KBM-7 (cell line): ENCODE results near the gene MCOLN2.
A peak's percentile ranks its signal among the peaks of the same experiment; 100 is the strongest.
"Not testable (repeated sequence)": the region's sequence is repeated elsewhere in the genome, so short reads cannot be mapped to it uniquely, and the experiment has no call there.

ENCODE experiments used
- DNase-seq: peaks from one replicate; pipeline ENCODE4 v3.0.0-alpha.2; 2015
- in situ Hi-C: fragments of 300-500 bp; cut with MboI; formaldehyde crosslinking; loops from 2 replicates; pipeline ENCODE4 v1.14.3; 2020; ENCODE audit warnings: low sequenced_read_pairs, low pct_unique_long_range_greater_than_20kb, mixed read lengths

Gene MCOLN2

DNA sequence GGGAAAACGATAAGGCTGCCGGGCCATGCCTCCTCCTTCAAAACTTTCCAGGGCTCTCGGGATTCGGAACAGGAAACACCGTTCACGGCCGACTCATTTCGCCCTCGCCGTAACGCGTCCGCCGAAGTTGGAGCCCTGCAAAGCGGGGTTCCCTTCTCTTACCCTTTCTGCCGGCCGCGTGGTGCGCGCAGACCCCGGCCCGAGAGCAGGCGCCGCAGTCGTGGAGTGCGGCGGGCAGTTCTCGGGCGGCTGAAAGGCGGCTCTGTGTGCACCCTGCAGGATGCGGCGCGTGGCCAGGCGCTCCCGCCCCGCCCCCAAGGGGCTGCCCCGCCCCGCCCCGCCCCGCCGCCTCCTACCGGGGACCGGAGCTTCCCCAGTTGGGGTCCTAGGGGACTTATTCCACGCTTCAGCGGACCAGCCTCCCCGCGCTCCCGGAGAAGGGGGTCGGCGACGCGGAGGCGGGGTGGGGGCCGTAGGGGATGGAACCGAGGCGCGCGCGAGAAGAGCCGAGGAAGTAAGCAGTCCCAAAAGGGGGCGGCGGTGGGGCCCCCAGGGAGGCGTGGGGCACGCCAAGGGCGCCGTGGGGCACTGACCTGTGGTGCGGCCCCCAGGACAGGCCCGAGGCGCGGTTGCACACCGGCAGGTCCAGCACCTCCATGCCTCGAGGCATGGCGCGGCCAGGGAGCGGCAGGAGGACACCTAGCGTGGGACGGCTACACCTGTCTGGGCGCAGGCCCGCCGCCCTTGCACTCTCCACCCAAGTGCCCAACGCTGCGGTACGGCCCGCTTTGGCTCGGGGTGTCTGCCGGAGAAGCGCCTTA, at the start of gene MCOLN2:
MCOLN2 (minus strand) TSS at position 268 of the 821 bp plus-strand sequence; CDS start at position 27, 241 bp downstream.
- DNase-seq, result peak; percentile 52
- in situ Hi-C loops, result no loop called here

DNA sequence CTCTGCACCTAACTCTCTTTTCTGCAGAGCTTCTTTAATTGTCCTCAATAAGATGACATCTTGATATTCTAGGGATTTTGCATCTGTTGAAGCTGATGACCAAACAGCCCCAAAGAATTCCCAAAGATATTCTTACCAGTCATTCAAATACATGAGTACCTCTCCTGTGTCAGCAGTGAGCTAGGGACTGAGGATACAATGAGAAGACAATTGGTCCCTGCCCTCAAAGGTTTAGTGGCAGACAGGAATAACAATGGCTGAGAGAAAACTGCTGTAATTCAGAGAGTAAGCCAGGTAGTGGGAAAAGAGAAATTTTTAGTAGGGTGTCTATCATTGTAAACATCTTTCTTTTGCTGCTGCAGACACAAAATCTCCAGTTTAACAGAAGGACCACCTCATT, 45.5 kb upstream of the MCOLN2 start:
- DNase-seq, result no peak
- in situ Hi-C loops, result no loop called here

- in situ Hi-C loops, result no loop called here
- DNase-seq, result no peak
Measured at GRCh38 chr1:85041793-85042192, 44.9 kb upstream of the MCOLN2 start.

GRCh38 chr1:85033221-85033620, 36.3 kb upstream of the MCOLN2 start:
- in situ Hi-C loops, result no loop called here

DNA sequence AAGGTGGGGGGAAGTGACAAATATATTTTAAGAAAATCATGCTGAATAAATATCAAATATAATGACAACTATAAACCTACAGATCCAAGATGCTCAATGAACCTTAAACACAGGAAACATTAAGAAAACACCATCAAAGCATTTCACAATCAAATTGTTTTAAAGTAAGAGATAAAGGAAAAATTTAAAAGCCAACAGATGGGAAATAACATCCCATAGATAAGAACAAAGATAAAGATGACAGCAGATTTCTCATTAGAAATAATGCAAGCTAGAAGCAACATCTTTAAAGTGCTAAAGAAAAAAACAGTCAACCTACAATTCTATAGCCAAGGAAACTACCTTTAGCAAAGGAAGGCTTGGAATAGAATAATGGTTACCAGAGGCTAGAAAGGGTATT, 33.6 kb upstream of the MCOLN2 start:
- no peak for DNase-seq
- in situ Hi-C loops, result no loop called here

More at GRCh38 chr1:85033221-85033620, 36.3 kb upstream of the MCOLN2 start:
- no peak for DNase-seq

- in situ Hi-C loops, result no loop called here
- DNase-seq, result no peak
Measured at GRCh38 chr1:85028151-85028550, 31.2 kb upstream of the MCOLN2 start.

DNA sequence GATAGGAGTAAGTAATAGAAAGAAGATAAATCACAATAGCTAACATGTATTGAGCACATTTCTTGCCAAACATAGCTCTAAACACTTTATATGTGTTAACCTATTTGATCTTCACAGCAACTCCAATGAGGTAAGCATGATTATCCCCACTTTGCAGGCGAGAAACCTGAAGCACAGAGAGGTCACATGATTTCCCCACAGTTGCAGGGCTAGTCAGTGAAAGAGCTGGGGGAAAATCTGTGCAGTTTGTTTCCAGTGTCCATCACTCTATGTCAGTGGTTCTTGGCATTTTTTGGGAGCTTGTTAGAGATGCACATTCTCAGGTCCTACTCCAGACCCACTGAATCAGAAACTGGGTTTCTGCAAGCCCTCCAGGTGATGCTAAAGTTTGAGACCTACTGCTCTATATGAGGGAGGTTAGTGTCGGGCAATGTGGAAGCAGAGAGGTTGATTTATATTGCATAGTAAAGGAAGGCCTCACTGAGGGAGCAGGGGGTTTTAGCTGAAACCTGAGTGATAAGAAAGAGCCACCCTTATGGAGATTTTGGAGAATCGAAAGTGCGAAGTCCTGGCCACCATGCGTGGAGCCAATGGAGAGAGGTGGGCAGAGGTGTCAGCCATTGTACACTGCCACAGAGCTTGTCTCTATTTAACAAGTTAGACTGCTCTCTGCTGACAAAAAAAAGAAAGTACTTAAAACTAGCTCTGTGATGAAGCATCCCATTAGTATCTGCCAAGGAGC, 30.5 kb upstream of the MCOLN2 start:
- DNase-seq, result no peak
- in situ Hi-C loops, result no loop called here

- no peak for DNase-seq
- in situ Hi-C loops, result no loop called here
Measured at GRCh38 chr1:85025940-85026339, 29.0 kb upstream of the MCOLN2 start.

DNA sequence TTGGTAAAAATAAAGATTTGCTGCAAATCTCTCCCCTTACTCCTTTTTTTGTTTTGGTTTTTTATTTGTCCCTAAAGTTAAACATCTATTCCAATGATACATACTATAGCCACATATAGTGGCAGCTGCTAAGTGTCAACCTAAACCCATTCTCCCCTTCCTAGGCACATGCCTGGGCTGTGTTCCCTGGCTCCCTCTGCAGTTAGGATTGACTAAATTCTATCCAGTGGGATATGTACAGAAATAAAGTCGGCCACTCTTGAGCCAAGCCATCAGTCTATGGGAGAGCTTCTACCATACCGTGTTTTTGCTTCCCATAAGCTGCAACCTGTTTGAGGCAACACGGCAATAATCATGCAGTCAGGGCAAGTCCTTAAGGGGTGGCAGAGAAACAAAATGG, 27.8 kb upstream of the MCOLN2 start:
- in situ Hi-C loops, result no loop called here
- no peak for DNase-seq

GRCh38 chr1:85022700-85023099, 25.8 kb upstream of the MCOLN2 start:
- in situ Hi-C loops, result no loop called here
- no peak for DNase-seq

DNA sequence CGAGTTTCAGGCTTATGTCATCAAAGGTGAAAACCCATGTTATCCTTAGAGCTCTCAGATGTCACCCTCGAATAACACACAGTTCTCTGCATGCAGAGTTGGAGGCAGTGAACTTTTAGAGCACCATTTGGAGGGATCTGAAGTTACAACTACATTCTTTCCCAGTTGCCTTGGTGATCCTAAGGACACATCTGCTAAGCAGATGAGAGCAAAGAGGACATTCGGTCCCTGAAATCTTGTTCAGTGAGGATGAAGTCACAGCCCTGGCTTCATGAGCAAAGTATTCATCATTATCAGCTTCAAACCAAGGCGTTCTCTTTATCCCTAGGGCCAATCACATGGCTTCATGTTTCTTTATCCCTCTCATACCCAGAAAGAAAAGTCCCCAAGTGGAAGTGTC, 23.1 kb upstream of the MCOLN2 start:
- in situ Hi-C loops, result no loop called here
- no peak for DNase-seq

DNA sequence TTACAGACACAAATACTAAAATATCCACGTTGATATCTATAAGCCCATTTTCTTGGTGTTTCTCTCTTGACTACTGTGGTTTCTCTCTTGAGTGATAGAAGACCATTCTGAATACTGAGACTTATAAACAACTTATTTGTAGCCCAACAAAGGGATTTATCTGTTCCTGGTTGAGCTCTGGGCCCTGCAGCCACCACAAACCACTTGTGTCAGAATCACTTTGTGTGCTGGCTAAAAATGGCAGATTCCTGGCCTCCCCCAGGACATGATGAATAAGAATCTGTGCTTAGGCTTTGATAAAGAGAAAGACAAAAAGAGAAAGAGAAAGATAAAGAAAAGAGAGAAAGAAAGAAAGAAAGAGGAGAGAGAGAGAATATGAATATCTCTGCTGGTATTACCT, 18.9 kb upstream of the MCOLN2 start:
- in situ Hi-C loops, result no loop called here
- DNase-seq, result no peak

DNA sequence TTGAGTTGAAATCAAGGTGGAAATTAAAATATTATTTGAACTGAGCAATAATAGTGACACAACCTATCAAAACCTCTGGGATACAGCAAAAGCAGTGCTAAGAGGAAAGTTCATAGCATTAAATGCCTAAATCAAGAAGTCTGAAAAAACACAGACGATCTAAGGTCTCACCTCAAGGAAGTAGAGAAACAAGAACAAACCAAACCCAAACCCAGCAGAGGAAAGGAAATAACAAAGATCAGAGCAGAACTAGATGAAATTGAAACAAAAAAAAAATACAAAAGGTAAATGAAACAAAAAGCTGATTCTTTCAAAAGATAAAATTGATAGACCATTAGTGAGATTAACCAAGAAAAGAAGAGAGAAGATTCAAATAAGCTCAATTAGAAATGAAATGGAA, 8.7 kb upstream of the MCOLN2 start:
- in situ Hi-C loops, DNase-seq: not testable (repeated sequence)

DNA sequence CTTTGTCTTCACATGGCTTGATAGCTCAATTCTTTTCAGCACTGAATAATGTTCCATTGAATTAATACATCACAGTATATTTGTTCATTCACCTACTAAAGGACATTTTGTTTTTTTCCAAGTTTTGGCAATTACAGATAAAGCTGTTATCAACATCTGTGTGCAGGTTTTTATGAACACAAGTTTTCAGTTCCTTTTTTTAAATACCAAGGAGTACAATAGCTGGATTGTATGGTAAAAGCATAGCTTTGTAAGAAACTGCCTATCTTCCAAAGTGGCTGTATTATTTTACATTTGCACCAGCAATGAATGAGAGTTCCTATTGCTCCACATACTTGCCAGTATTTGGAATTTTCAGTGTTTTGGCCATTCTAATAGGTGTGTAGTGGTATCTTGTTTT, 4.8 kb upstream of the MCOLN2 start:
- in situ Hi-C loops, result no loop called here
- no peak for DNase-seq

- DNase-seq, result peak; percentile 77
- in situ Hi-C loops, result no loop called here
Measured at GRCh38 chr1:84998642-84999280, 1.8 kb upstream of the MCOLN2 start.

DNA sequence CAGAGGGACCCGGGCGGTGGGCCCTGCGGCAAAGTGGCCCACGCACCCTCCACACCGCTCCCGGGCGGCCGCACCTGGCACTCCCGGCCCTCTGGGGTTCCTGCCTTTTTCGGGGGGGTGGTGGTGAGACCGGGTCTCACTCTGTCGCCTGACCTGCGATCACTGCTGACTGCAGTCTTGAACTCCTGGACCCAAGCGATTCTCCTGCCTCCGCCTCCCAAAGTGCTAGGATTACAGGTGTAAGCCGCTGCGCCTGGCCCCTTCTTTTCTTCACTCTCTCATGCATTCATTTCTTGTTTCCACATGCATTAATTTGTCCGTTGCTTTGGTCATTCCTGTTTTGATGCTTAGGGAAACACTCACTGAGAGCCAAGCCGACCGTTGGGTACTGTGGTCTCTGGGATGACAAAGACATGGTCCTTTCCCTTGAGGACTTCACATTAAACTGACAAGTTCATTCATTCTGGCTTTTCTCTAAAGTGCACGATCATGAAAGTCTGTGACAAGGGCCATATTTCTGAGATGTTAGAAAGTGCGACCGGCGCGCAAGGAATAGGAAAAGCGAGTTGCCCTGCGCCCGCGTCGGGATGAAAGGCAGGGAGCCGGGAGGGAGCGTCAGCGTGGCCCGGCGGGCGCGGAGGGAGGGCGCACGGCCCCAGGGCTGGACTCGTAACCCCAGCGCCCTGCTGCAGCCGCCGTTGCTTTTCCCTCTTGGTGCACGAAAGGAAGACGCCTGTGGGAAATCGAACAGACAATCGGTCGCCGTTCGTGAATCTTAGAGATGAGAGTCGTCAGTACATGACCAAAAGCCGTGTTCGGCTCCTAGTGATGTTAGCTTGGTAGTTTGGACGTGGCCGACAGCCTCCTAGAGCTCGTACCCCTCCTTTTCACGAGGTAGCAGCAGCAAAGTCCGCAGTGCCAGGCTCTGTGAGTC, 1.0 kb upstream of the MCOLN2 start:
- DNase-seq, result peak; percentile 47
- in situ Hi-C loops, result no loop called here

DNA sequence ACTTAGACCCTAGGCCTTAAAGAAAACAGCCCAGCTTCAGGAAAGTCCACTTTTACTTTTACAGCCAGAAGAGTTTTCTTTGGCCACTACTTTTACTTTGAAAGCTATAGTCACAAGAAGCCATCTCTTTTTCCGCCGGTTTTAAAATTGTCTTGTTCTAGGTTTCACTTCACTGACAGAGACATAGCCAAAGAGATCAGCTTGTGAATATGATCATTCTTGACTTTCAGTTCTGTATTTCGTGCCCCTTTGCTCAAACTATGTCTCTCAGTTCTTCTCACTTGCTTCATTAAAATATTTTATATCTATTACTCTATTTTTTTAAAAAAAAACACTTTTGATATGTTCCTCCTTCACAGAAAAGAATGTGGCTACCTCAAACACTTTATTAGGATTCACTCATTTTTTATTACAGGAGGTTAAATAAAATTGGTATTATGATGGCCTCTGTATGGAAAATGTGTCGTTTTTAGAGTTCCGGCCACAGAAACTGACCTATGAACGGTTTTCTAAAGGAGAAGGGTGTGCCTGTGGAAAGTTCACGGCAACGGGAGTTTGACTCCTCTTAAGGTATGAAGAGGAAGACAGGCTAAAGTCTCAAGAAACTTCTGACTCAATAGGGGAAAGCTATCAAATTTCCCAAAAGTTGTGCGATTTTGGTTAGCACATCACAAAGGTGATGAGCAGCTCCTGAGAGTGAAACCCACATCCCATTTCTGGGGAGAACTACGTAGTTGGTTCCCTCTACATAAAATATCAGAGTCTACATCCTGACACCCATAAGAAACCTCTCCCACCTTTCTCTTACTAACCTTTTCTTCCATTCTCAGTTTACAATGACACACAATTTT, 1.2 kb downstream of the MCOLN2 start:
- in situ Hi-C loops, result no loop called here
- DNase-seq, result peak; percentile 42
